Panc1 (cell line): Measurements from ENCODE around the gene ATP9A.

ENCODE experiments used
- POLR2AphosphoS5 ChIP-seq: IDR thresholded peaks from 2 replicates; pipeline ENCODE4 v1.6.1; 2012; ENCODE audit warnings: mild to moderate bottlenecking, low read depth, low read length, moderate library complexity
- SIN3A ChIP-seq: IDR thresholded peaks from 2 replicates; pipeline ENCODE4 v1.6.1; 2012; ENCODE audit warnings: low read depth, mild to moderate bottlenecking, low read length, moderate library complexity, borderline replicate concordance; ENCODE audit not compliant: insufficient read depth
- TF ChIP-seq, protein P1 (sequence below): fragments of 450-650 bp; IDR thresholded peaks from 2 replicates; pipeline ENCODE4 v1.5.1; 2017; ENCODE audit warnings: mild to moderate bottlenecking

GRCh38 chr20:51640743-51641142 is 127.4 kb downstream of the ATP9A start:
- TF ChIP-seq SIN3A: no peak
- no peak for TF ChIP-seq POLR2AphosphoS5
- TF ChIP-seq, protein P1, sequence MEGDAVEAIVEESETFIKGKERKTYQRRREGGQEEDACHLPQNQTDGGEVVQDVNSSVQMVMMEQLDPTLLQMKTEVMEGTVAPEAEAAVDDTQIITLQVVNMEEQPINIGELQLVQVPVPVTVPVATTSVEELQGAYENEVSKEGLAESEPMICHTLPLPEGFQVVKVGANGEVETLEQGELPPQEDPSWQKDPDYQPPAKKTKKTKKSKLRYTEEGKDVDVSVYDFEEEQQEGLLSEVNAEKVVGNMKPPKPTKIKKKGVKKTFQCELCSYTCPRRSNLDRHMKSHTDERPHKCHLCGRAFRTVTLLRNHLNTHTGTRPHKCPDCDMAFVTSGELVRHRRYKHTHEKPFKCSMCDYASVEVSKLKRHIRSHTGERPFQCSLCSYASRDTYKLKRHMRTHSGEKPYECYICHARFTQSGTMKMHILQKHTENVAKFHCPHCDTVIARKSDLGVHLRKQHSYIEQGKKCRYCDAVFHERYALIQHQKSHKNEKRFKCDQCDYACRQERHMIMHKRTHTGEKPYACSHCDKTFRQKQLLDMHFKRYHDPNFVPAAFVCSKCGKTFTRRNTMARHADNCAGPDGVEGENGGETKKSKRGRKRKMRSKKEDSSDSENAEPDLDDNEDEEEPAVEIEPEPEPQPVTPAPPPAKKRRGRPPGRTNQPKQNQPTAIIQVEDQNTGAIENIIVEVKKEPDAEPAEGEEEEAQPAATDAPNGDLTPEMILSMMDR: no peak
